K562 (cell line): Measurements from ENCODE around the gene NPEPL1. TPM values are rescaled to one million over a fixed set of nuclear protein-coding genes. Genes with fewer than 3 reads are reported as not detected.

Experiments
- ATAC-seq: fragments of 200-7000 bp; cut with Tn5 transposase; 3 replicates; pipeline ENCODE4 v1.9.1; 2020; ENCODE audit warnings: moderate library complexity
- BruUV-seq: library from RNA; stranded (reverse); fragments of 400-500 nt; replicated peaks from 2 replicates; lab custom pipeline; 2021; lab: Mats Ljungman, UMichigan
- CTCF ChIA-PET: fragments of 300-600 bp; formaldehyde crosslinking; extraction: SDS; loops from one replicate; lab custom pipeline; 2021; ENCODE audit warnings: low intra/inter-chr PET ratio; lab: Yijun Ruan, JAX
- POLR2A ChIA-PET: fragments of 300-600, 350-650 bp; sonication (Branson Sonifier 250); formaldehyde crosslinking; extraction: SDS; loops from one replicate; lab custom pipeline; 2021; ENCODE audit warnings: antibody characterized with exemption, inconsistent platforms; lab: Yijun Ruan, JAX
- DNase-seq, 4 experiments: peaks; one replicate each; pipeline versions ENCODE4 v3.0.0 to v3.0.0-alpha.2; 2011 to 2018; ENCODE audit warnings: low spot score in 3 of 4, mixed read lengths in 3 of 4; ENCODE audit errors: extremely low read depth in 1 of 4
- FAIRE-seq: peaks from 2 replicates; lab custom pipeline; 2011; peaks lifted over from hg19 to GRCh38; lab: Jason Lieb, UNC
- H2AFZ ChIP-seq: 2 replicates; pipeline ENCODE4 v1.6.0; 2011; ENCODE audit warnings: low read depth, low read length, control low read depth, inconsistent platforms
- H3K27ac ChIP-seq: fragments of 200-600 bp; 3 replicates; pipeline ENCODE4 v1.8.0; 2011; ENCODE audit warnings: low read depth, mild to moderate bottlenecking, control low read depth, inconsistent platforms, low read length, moderate library complexity, mixed read lengths; ENCODE audit errors: extremely low read depth
- H3K27me3 ChIP-seq, 2 experiments: fragments of 300-600 bp in 1 of 2; 2 replicates in 1 of 2; 3 replicates in 1 of 2; pipeline versions ENCODE4 v1.6.0 to v1.8.0; 2011; ENCODE audit warnings: inconsistent platforms in 2 of 2, low read length in 2 of 2, mild to moderate bottlenecking in 1 of 2, mixed read lengths in 1 of 2, moderate library complexity in 1 of 2; ENCODE audit not compliant: control insufficient read depth in 2 of 2, insufficient read depth in 2 of 2
- H3K36me3 ChIP-seq: fragments of 300-600 bp; 3 replicates; pipeline ENCODE4 v1.8.0; 2011; ENCODE audit warnings: mild to moderate bottlenecking, low read length, inconsistent platforms; ENCODE audit not compliant: control insufficient read depth, insufficient read depth
- H3K4me1 ChIP-seq, 2 experiments: fragments of 200-600 bp in 1 of 2; replicated peaks in 1 of 2; 2 replicates in 1 of 2; 3 replicates in 1 of 2; pipeline versions ENCODE4 v1.5.1 to v1.8.0; 2011; ENCODE audit warnings: inconsistent platforms in 2 of 2, low read length in 2 of 2, mild to moderate bottlenecking in 1 of 2, mixed read lengths in 1 of 2, moderate library complexity in 1 of 2; ENCODE audit not compliant: control insufficient read depth in 2 of 2, insufficient read depth in 2 of 2
- H3K4me2 ChIP-seq: 2 replicates; pipeline ENCODE4 v1.6.1; 2011; ENCODE audit warnings: low read length, control low read depth, inconsistent platforms, mixed read lengths; ENCODE audit not compliant: insufficient read depth
- H3K4me3 ChIP-seq: fragments of 200-600 bp; sonication (generic), shearing (Covaris generic); 2 replicates; pipeline ENCODE4 v1.5.1; 2016; ENCODE audit warnings: control low read depth, inconsistent platforms
- H3K79me2 ChIP-seq: fragments of 200-600 bp; 3 replicates; pipeline ENCODE4 v1.8.0; 2011; ENCODE audit warnings: low read length, inconsistent platforms; ENCODE audit not compliant: control insufficient read depth, insufficient read depth
- H3K9ac ChIP-seq, 2 experiments: 2 replicates each; pipeline versions ENCODE4 v1.6.0 to v1.6.1; 2011; ENCODE audit warnings: low read depth in 2 of 2, low read length in 2 of 2, control low read depth in 1 of 2, inconsistent platforms in 1 of 2, mild to moderate bottlenecking in 1 of 2, mixed read lengths in 1 of 2; ENCODE audit not compliant: insufficient read depth in 1 of 2
- H3K9me1 ChIP-seq: one replicate; pipeline ENCODE4 v1.6.0; 2011; ENCODE audit warnings: inconsistent platforms, mild to moderate bottlenecking, low read length, moderate library complexity; ENCODE audit not compliant: control insufficient read depth, insufficient read depth
- H3K9me3 ChIP-seq: replicated peaks from 2 replicates; pipeline ENCODE4 v1.5.1; 2011; ENCODE audit warnings: low read depth, low read length, inconsistent platforms; ENCODE audit not compliant: control insufficient read depth, insufficient read depth
- H4K20me1 ChIP-seq: replicated peaks from 2 replicates; pipeline ENCODE4 v1.6.1; 2011; ENCODE audit warnings: low read length, inconsistent platforms, mixed read lengths; ENCODE audit not compliant: control insufficient read depth, insufficient read depth
- ETV1 ChIP-seq: fragments of 450-650 bp; conservative IDR thresholded peaks from 2 replicates; pipeline ENCODE4 v1.6.1; 2016; ENCODE audit warnings: missing genetic modification characterization, control low read depth, low read depth, missing compliant biosample characterization
- WGBS: fragments of 100-300 bp; shearing (Covaris generic); methylation state at CpG from one replicate; pipeline ENCODE4 v1.1.6; 2016; ENCODE audit warnings: low coverage, mixed read lengths; ENCODE audit not compliant: insufficient coverage; ENCODE audit errors: missing lambda C conversion rate; 5-methylcytosine and 5-hydroxymethylcytosine counted together
- in situ Hi-C: fragments of 300-500 bp; cut with MboI; formaldehyde crosslinking; loops from 4 replicates; pipeline ENCODE4 v1.15.0; 2018; ENCODE audit warnings: inconsistent platforms, mixed read lengths
- intact Hi-C: fragments of 100-400 bp; cut with micrococcal nuclease; formaldehyde crosslinking; loops from 2 replicates; pipeline ENCODE4 v1.14.2; 2022
- polyA plus RNA-seq, 8 experiments: library from polyadenylated mRNA; depleted of rRNA in 4 of 8; stranded (reverse) in 5 of 8; unstranded in 3 of 8; fragments of >200 nt; fragmentation: Nextera tagmentation in 2 of 8; fragmentation: Illumina TruSeq in 1 of 8; extraction: Ambion mirVana in 2 of 8; extraction: Trizol in 1 of 8; gene quantifications; 2 replicates each; pipeline versions ENCODE4 v1.2.1 to v1.2.3, GENCODE V29; 2011 to 2014; ENCODE audit warnings: inconsistent platforms in 1 of 8, missing spikeins in 1 of 8
- total RNA-seq, 7 experiments: library from RNA; depleted of rRNA in 6 of 7; stranded (reverse); fragments of >200 nt in 6 of 7; fragmentation: Illumina TruSeq in 2 of 7; extraction: Trizol in 2 of 7; gene quantifications; 2 replicates each; pipeline versions ENCODE4 v1.2.1 to v1.2.3, GENCODE V29; 2011 to 2021; ENCODE audit warnings: low replicate concordance in 1 of 7
- TF ChIP-seq, protein P1 (sequence below): fragments of 450-650 bp; IDR thresholded peaks from 2 replicates; pipeline ENCODE4 v1.6.1; 2018; ENCODE audit not compliant: partially characterized antibody

Gene NPEPL1
- total and polyA plus RNA-seq, 9 of the 15 experiments (the other 6 are each of a cell fraction or from before 2014, with no cell fraction given): 0.04 to 5.6 (median 0.94) TPM

DNA sequence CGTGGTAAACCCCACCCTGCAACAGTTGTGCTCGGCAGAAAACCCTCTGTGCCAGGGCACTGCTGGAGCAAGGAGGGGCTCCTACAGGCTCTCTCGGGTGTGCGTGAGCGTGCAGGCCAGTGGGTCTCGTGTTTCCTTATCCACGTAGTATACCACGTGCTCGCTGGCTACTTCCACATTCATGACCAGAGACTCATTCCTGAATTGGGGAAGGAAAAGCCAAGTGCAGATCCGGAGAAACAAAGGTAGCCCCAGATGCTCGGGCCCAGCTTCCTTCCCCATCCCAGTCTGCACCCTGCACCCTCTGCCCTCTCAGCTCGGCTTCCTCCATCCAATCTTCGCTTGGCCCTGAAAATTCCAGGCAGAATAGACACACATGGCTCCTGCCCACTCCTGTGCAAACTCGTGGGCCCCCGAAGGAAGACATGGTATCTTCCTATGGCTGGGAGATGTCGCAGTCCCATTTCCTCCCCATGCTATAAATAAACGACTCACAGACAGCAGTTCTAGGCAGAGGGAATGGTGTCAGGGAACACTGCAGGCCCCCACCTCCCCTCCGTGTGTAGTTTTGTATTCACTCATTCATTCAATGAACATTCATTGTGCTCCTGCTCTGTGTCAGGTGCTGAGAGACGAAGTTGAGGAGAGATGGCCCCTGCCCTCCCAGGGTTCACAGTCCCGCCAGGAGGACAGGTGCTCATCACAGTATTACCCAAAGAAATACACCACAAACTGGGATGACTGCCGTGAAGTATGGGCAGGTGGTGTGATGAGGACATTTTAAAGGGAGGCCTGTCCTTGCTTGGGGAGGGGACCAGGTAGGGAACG is 29.6 kb downstream of the NPEPL1 start:
- WGBS: 1% methylated on average over 21 of the region's 22 CpGs
- ChIA-PET POLR2A (interaction anchor here (0.6 kb wide), 1 partner anchor 896 kb away, joined by 3 read pairs; no protein-coding TSS in a partner anchor), CTCF (no interaction called here)
- Histone ChIP-seq H4K20me1 (no peaks in the 10 kb centered on the region), H3K9me1 (no peaks in the 10 kb centered on the region), H3K9me3 (no peaks in the 10 kb centered on the region; the same call in 1 of the 2 replicates), H3K27me3 (peaks cover 20 to 58% of the 10 kb centered on the region in 2 experiments; a peak in 4 of 5 replicates), H2AFZ (no peak overlapping the region), H3K9ac (no peak overlapping the region), H3K4me1 (peaks cover 0 to under 1% of the 10 kb centered on the region in 2 experiments; a peak in 2 of 5 replicates)
- FAIRE-seq: no peak
- intact Hi-C loops: no loop called here
- TF ChIP-seq, protein P1, sequence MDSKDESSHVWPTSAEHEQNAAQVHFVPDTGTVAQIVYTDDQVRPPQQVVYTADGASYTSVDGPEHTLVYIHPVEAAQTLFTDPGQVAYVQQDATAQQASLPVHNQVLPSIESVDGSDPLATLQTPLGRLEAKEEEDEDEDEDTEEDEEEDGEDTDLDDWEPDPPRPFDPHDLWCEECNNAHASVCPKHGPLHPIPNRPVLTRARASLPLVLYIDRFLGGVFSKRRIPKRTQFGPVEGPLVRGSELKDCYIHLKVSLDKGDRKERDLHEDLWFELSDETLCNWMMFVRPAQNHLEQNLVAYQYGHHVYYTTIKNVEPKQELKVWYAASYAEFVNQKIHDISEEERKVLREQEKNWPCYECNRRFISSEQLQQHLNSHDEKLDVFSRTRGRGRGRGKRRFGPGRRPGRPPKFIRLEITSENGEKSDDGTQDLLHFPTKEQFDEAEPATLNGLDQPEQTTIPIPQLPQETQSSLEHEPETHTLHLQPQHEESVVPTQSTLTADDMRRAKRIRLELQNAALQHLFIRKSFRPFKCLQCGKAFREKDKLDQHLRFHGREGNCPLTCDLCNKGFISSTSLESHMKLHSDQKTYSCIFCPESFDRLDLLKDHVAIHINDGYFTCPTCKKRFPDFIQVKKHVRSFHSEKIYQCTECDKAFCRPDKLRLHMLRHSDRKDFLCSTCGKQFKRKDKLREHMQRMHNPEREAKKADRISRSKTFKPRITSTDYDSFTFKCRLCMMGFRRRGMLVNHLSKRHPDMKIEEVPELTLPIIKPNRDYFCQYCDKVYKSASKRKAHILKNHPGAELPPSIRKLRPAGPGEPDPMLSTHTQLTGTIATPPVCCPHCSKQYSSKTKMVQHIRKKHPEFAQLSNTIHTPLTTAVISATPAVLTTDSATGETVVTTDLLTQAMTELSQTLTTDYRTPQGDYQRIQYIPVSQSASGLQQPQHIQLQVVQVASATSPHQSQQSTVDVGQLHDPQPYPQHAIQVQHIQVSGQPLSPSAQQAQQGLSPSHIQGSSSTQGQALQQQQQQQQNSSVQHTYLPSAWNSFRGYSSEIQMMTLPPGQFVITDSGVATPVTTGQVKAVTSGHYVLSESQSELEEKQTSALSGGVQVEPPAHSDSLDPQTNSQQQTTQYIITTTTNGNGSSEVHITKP: peak; percentile 84
- TF ChIP-seq ETV1 (tag): no peak
- TF ChIP-seq, all 486 proteins: peak for 1
- ATAC-seq (no peak), DNase-seq (peak in 1 of 4 experiments; percentile 2)
- BruUV-seq: no TSS peak
- H3K4me2 ChIP-seq: no peak overlapping the region
- H3K79me2 ChIP-seq: no peaks in the 10 kb centered on the region
- in situ Hi-C loops: no loop called here
- no peak overlapping the region for H3K27ac ChIP-seq
- no peaks in the 10 kb centered on the region for H3K36me3 ChIP-seq
- H3K4me3 ChIP-seq: no peak overlapping the region
